A673 (cell line): ENCODE results near the gene ADGRL3. TPM values are rescaled to one million over a fixed set of nuclear protein-coding genes. Genes with fewer than 3 reads are reported as not detected.

ENCODE experiments used
- BruUV-seq: library from RNA; stranded (reverse); fragments of 400-500 nt; replicated peaks from 2 replicates; lab custom pipeline; 2021; lab: Mats Ljungman, UMichigan
- CTCF ChIA-PET: fragments of 300-600 bp; sonication (Branson Sonifier 250); formaldehyde crosslinking; loops from one replicate; lab custom pipeline; 2022; ENCODE audit warnings: antibody characterized with exemption; lab: Charles Lee
- POLR2A ChIA-PET: fragments of 300-600 bp; sonication (Branson Sonifier 250); formaldehyde crosslinking; loops from one replicate; lab custom pipeline; 2022; ENCODE audit warnings: antibody characterized with exemption; ENCODE audit not compliant: low non-redundant PET; lab: Charles Lee
- DNase-seq: peaks from one replicate; pipeline ENCODE4 v3.0.0-alpha.2; 2015; ENCODE audit warnings: low spot score
- H3K27ac ChIP-seq: fragments of 200-600 bp; sonication (generic); 2 replicates; pipeline ENCODE4 v1.5.1; 2016; ENCODE audit warnings: mixed run types, low read depth, mild to moderate bottlenecking, mixed read lengths, antibody characterized with exemption, low read length; ENCODE audit not compliant: poor library complexity, severe bottlenecking
- H3K27me3 ChIP-seq: fragments of 200-600 bp; sonication (generic); replicated peaks from 2 replicates; pipeline ENCODE4 v1.6.1; 2017; ENCODE audit warnings: mixed run types, low read depth, mild to moderate bottlenecking, mixed read lengths, antibody characterized with exemption, low read length; ENCODE audit not compliant: insufficient read depth, poor library complexity
- H3K36me3 ChIP-seq: fragments of 200-600 bp; sonication (generic); 2 replicates; pipeline ENCODE4 v1.6.1; 2016; ENCODE audit warnings: mixed run types, mild to moderate bottlenecking, mixed read lengths, antibody characterized with exemption, low read length; ENCODE audit not compliant: insufficient read depth, poor library complexity, severe bottlenecking
- H3K4me1 ChIP-seq: fragments of 200-600 bp; sonication (generic); 2 replicates; pipeline ENCODE4 v1.6.1; 2017; ENCODE audit warnings: mixed run types, mild to moderate bottlenecking, mixed read lengths, antibody characterized with exemption, low read length; ENCODE audit not compliant: insufficient read depth, poor library complexity, severe bottlenecking
- H3K4me3 ChIP-seq: fragments of 200-600 bp; sonication (generic); 2 replicates; pipeline ENCODE4 v1.5.1; 2016; ENCODE audit warnings: low read depth, mixed run types, mild to moderate bottlenecking, mixed read lengths, low read length; ENCODE audit not compliant: poor library complexity, severe bottlenecking
- H3K9me3 ChIP-seq: fragments of 200-600 bp; sonication (generic); 2 replicates; pipeline ENCODE4 v1.6.1; 2016; ENCODE audit warnings: mixed run types, low read depth, mild to moderate bottlenecking, mixed read lengths, antibody characterized with exemption, low read length; ENCODE audit not compliant: poor library complexity, severe bottlenecking
- CTCF ChIP-seq: fragments of 300-800, 200-600 bp; sonication (generic); conservative IDR thresholded peaks from 2 replicates; pipeline ENCODE4 v1.5.1; 2017; ENCODE audit warnings: low read depth, mild to moderate bottlenecking, antibody characterized with exemption, low read length, moderate library complexity, mixed read lengths
- EZH2 ChIP-seq: fragments of 200-600 bp; sonication (generic); IDR thresholded peaks from 2 replicates; pipeline ENCODE4 v1.6.1; 2017; ENCODE audit warnings: borderline replicate concordance, low read depth, mild to moderate bottlenecking, mixed read lengths, antibody characterized with exemption, low read length; ENCODE audit not compliant: poor library complexity, severe bottlenecking
- intact Hi-C: fragments of 100-400 bp; cut with micrococcal nuclease; formaldehyde crosslinking; loops from one replicate; pipeline ENCODE4 v1.10.0; 2022; ENCODE audit not compliant: unreplicated experiment
- total RNA-seq: library from RNA; stranded (reverse); gene quantifications from 2 replicates; pipeline ENCODE4 v1.2.3, GENCODE V29; 2021

The ADGRL3 gene
- total RNA-seq, 1 experiment from 2014 or later: not detected

- no peaks in the 10 kb centered on the region for H3K36me3 ChIP-seq
- no TSS peak for BruUV-seq
- intact Hi-C loops: no loop called here
- TF ChIP-seq EZH2: no peak
- TF ChIP-seq CTCF: no peak
- H3K27ac ChIP-seq: no peak overlapping the region
- DNase-seq: no peak
- no peaks in the 10 kb centered on the region for H3K4me1 ChIP-seq
- H3K4me3 ChIP-seq: no peak overlapping the region
- POLR2A ChIA-PET: no interaction called here
- CTCF ChIA-PET: no interaction called here
- no peaks in the 10 kb centered on the region for H3K9me3 ChIP-seq
- no peaks in the 10 kb centered on the region for H3K27me3 ChIP-seq
Measured at GRCh38 chr4:62003695-62004094, 803.6 kb downstream of the ADGRL3 start.

- DNase-seq: no peak
- no TSS peak for BruUV-seq
- Histone ChIP-seq H3K27me3 (no peaks in the 10 kb centered on the region), H3K4me1 (no peaks in the 10 kb centered on the region), H3K4me3 (no peak overlapping the region), H3K9me3 (no peaks in the 10 kb centered on the region), H3K27ac (no peak overlapping the region), H3K36me3 (no peaks in the 10 kb centered on the region)
- CTCF ChIA-PET: no interaction called here
- intact Hi-C loops: no loop called here
- TF ChIP-seq EZH2: no peak
- no peak for TF ChIP-seq CTCF
- POLR2A ChIA-PET: no interaction called here
Measured at GRCh38 chr4:62004881-62005280, 804.8 kb downstream of the ADGRL3 start.

- DNase-seq: no peak
- ChIA-PET CTCF (no interaction called here), POLR2A (no interaction called here)
Measured at GRCh38 chr4:62006108-62006507, 806.0 kb downstream of the ADGRL3 start.

More at GRCh38 chr4:62006108-62006507, 806.0 kb downstream of the ADGRL3 start:
- no peaks in the 10 kb centered on the region for H3K36me3 ChIP-seq
- intact Hi-C loops: no loop called here
- no TSS peak for BruUV-seq
- H3K27me3 ChIP-seq: no peaks in the 10 kb centered on the region
- no peaks in the 10 kb centered on the region for H3K4me1 ChIP-seq
- no peak overlapping the region for H3K27ac ChIP-seq
- H3K4me3 ChIP-seq: no peak overlapping the region
- H3K9me3 ChIP-seq: no peaks in the 10 kb centered on the region
- no peak for TF ChIP-seq CTCF
- TF ChIP-seq EZH2: no peak
